Effector CD8-positive, alpha-beta T cell (primary cell): Measurements from ENCODE around the gene MAPK14.
"Not testable (repeated sequence)": the region's sequence is repeated elsewhere in the genome, so short reads cannot be mapped to it uniquely, and the experiment has no call there.

Experiments
- DNase-seq: peaks from one replicate; lab custom pipeline; 2025; lab: John Stamatoyannopoulos, UW

The MAPK14 gene

GRCh38 chr6:36122495-36123269 is 95.1 kb downstream of the MAPK14 start:
- DNase-seq = no peak

- DNase-seq = peak; percentile 83
Measured at GRCh38 chr6:36123270-36124139, 95.9 kb downstream of the MAPK14 start.

GRCh38 chr6:36124346-36124745 is 96.7 kb downstream of the MAPK14 start:
- not testable (repeated sequence) for DNase-seq

GRCh38 chr6:36124881-36125280 is 97.3 kb downstream of the MAPK14 start:
- DNase-seq = no peak

- DNase-seq = no peak
Measured at GRCh38 chr6:36125575-36125974, 98.0 kb downstream of the MAPK14 start.

- DNase-seq = no peak
Measured at GRCh38 chr6:36126121-36126520, 98.5 kb downstream of the MAPK14 start.

- DNase-seq = no peak
Measured at GRCh38 chr6:36126553-36127458, 99.2 kb downstream of the MAPK14 start.

GRCh38 chr6:36127462-36128016 is 99.9 kb downstream of the MAPK14 start:
- DNase-seq = no peak

- DNase-seq = no peak
Measured at GRCh38 chr6:36128073-36128472, 100.5 kb downstream of the MAPK14 start.

- DNase-seq = no peak
Measured at GRCh38 chr6:36128793-36129192, 101.2 kb downstream of the MAPK14 start.

- DNase-seq = not testable (repeated sequence)
Measured at GRCh38 chr6:36129334-36129733, 101.7 kb downstream of the MAPK14 start.

GRCh38 chr6:36129941-36130666 is 102.5 kb downstream of the MAPK14 start, which contains the start of gene MAPK13:
MAPK13 (plus strand) TSS chr6:36130513; CDS start chr6:36130583, 70 bp downstream.
- no peak for DNase-seq

- DNase-seq = peak; percentile 31
Measured at GRCh38 chr6:36130667-36131510, 103.3 kb downstream of the MAPK14 start.

- DNase-seq = no peak
Measured at GRCh38 chr6:36131511-36132245, 104.1 kb downstream of the MAPK14 start.

GRCh38 chr6:36132246-36132895 is 104.8 kb downstream of the MAPK14 start:
- no peak for DNase-seq

- no peak for DNase-seq
Measured at GRCh38 chr6:36133148-36133547, 105.5 kb downstream of the MAPK14 start.

GRCh38 chr6:36133912-36134311 is 106.3 kb downstream of the MAPK14 start:
- DNase-seq = no peak

GRCh38 chr6:36135053-36135731 is 107.6 kb downstream of the MAPK14 start:
- DNase-seq = no peak
